ENCODE results near the gene ADAMTS14. TPM values are rescaled to one million over a fixed set of nuclear protein-coding genes. Genes with fewer than 3 reads are reported as not detected.

The ADAMTS14 gene
- total RNA-seq, 1 donor from 2014 or later: 29.8 TPM

DNA sequence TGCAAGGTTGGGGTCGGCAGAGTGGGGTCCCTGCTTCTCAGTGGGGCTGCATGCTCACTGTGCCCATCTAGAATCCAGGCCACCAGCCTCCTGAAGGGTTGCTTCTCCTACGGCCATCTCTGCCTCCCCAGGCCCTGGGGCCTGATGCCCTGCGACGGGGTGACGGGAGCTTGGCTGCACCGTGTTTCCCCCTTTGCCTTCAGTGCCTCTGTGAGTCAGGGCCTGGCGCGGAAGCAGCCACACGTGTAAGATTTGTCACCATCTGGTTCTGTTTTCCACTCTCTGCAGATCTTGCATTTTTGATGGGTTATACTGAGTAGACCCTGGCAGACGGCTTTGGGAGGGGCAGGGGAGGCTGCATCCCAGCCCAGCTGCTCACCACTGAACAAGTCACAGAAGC is 7.2 kb downstream of the ADAMTS14 start:
- DNase-seq: peak; percentile 62
- peaks cover 6% of the 10 kb centered on the region for H3K9me3 Mint-ChIP-seq (ENCODE audit: unreplicated experiment)
- H3K4me1 Mint-ChIP-seq (ENCODE audit: low read depth, unreplicated experiment): peaks cover 53% of the 10 kb centered on the region
- peak overlapping the region; percentile 18 for H3K4me3 Mint-ChIP-seq (ENCODE audit: unreplicated experiment)
- H3K27me3 Mint-ChIP-seq (ENCODE audit: unreplicated experiment): peaks cover 19% of the 10 kb centered on the region
- no peaks in the 10 kb centered on the region for H3K36me3 Mint-ChIP-seq (ENCODE audit: unreplicated experiment)
- H3K27ac Mint-ChIP-seq (ENCODE audit: unreplicated experiment): peak overlapping the region; percentile 95
- TF ChIP-seq CTCF (IDR thresholded peaks at IDR 0.05; ENCODE audit: partially characterized antibody, unreplicated experiment): no peak

GRCh38 chr10:70680899-70681730 is 8.8 kb downstream of the ADAMTS14 start:
- H3K27ac Mint-ChIP-seq (ENCODE audit: unreplicated experiment): peak overlapping the region; percentile 94
- no peak overlapping the region for H3K4me3 Mint-ChIP-seq (ENCODE audit: unreplicated experiment)
- H3K27me3 Mint-ChIP-seq (ENCODE audit: unreplicated experiment): peaks cover 18% of the 10 kb centered on the region
- TF ChIP-seq CTCF (IDR thresholded peaks at IDR 0.05; ENCODE audit: partially characterized antibody, unreplicated experiment): no peak
- no peak for DNase-seq
- peaks cover 57% of the 10 kb centered on the region for H3K4me1 Mint-ChIP-seq (ENCODE audit: low read depth, unreplicated experiment)
- no peaks in the 10 kb centered on the region for H3K36me3 Mint-ChIP-seq (ENCODE audit: unreplicated experiment)
- H3K9me3 Mint-ChIP-seq (ENCODE audit: unreplicated experiment): peaks cover 9% of the 10 kb centered on the region

- no peak for DNase-seq
- Mint-ChIP-seq H3K27ac (ENCODE audit: unreplicated experiment) (peak overlapping the region; percentile 94), H3K4me3 (ENCODE audit: unreplicated experiment) (peak overlapping the region; percentile 40), H3K27me3 (ENCODE audit: unreplicated experiment) (peaks cover 16% of the 10 kb centered on the region), H3K9me3 (ENCODE audit: unreplicated experiment) (peaks cover 9% of the 10 kb centered on the region), H3K36me3 (ENCODE audit: unreplicated experiment) (no peaks in the 10 kb centered on the region), H3K4me1 (ENCODE audit: low read depth, unreplicated experiment) (peaks cover 55% of the 10 kb centered on the region)
- no peak for TF ChIP-seq CTCF (IDR thresholded peaks at IDR 0.05; ENCODE audit: partially characterized antibody, unreplicated experiment)
Measured at GRCh38 chr10:70681731-70682005, 9.4 kb downstream of the ADAMTS14 start.

DNA sequence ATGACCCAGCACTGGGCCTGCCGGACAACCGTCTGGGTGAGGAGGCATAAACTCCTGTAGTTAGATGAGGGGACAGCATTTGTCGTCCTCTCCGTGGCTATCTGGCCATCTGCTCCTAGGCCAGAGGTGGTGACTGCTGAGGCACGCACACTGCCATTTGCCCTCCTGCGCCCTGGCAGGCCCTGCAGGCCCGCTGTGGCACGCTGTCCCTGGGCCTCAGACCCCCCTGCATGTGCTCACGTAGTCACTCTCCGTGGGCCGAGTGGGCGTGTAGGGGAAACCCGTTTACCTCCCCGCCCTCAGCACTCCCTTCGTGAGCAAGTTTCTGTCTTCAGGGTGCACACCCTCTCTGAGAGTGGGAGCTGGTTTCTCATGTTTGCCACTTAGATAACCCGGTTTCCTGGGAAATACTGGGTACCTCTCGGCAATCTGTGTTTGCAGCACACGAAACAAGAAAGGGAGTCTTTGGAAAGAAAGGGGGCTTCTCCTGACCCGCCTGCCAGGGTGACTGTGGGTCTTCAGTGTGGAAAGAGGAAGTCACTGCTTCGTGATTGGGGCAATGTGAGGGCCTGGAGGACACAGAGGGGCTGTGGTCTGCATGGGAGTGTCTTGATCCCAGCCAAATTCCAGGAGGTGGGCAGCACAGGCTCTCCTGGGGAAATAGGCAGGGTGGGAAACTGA is 10.8 kb downstream of the ADAMTS14 start:
- Mint-ChIP-seq H3K27ac (ENCODE audit: unreplicated experiment) (peak overlapping the region; percentile 43), H3K36me3 (ENCODE audit: unreplicated experiment) (no peaks in the 10 kb centered on the region)

More for the DNA sequence above, 10.8 kb downstream of the ADAMTS14 start:
- DNase-seq: no peak
- TF ChIP-seq CTCF (IDR thresholded peaks at IDR 0.05; ENCODE audit: partially characterized antibody, unreplicated experiment): no peak
- Mint-ChIP-seq H3K4me1 (ENCODE audit: low read depth, unreplicated experiment) (peaks cover 50% of the 10 kb centered on the region), H3K27me3 (ENCODE audit: unreplicated experiment) (peaks cover 16% of the 10 kb centered on the region), H3K4me3 (ENCODE audit: unreplicated experiment) (no peak overlapping the region), H3K9me3 (ENCODE audit: unreplicated experiment) (peaks cover 9% of the 10 kb centered on the region)

Data from glutamatergic neuron (in vitro differentiated cells).